ENCODE data around the gene GNG4.
"Not testable (repeated sequence)": the region's sequence is repeated elsewhere in the genome, so short reads cannot be mapped to it uniquely, and the experiment has no call there.

The GNG4 gene

DNA sequence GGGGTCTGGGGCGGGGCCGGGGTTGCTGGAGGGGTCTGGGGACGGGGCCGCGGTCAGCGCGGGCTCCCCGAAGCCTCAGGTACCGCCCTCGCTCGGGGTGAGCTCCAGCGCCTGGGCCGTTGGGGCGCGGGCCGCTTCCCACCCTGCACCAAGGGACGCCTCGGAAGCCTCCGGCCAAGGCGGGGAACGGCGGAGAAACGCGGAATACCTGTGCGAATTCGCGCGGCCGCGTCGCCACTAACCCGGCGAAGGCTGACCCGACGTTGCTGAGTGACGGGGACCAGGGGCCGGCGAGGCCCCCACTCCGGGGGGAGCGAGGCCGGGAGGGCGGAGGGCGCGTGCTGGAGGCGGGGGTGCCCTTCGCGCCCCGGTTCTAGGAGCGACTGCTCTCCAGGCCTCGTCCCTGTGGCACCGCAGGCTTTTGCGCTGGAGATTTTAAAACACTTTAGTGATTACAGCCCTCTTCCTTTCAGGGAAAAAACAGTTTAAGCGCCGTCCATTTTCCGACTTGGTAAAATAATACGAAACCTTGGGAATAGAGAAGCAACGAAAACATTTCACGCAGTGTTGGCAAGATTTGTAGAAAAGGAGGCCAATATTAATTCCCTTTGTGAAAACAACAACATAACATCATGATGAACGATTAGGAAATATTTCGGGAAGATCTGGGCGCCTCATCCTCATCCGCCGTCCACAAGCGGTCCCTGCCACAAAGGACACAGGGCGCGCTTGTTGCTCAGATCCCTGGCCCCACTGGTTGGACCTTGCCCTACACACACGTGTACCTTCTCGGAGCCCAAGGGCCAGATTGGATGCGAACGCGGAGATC is 971 bp upstream of the GNG4 start:
- DNase-seq (ENCODE audit: low spot score) = no peak
- FAIRE-seq = no peak

DNA sequence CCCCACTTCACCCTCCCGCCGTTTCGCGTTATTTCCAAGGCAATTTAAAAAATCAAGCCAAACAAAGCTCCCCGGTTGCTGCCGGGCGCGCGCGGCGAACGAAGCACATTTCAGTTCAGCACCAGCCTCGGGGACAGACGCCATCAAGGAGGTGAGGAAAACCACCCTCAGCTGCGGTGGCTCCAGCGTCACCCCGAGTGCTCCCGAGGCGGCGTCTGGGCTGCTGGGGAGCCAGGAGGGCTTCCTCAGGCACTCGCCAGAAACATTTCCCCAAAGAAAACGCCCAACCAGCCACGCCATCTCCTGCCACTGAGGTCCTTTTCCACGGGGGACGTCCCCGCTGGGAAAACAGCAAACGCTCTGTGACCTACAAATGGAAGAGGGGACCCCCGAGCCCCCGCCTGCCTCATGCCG is 623 bp downstream of the GNG4 start:
- DNase-seq (ENCODE audit: low spot score) (no peak), FAIRE-seq (no peak)

DNA sequence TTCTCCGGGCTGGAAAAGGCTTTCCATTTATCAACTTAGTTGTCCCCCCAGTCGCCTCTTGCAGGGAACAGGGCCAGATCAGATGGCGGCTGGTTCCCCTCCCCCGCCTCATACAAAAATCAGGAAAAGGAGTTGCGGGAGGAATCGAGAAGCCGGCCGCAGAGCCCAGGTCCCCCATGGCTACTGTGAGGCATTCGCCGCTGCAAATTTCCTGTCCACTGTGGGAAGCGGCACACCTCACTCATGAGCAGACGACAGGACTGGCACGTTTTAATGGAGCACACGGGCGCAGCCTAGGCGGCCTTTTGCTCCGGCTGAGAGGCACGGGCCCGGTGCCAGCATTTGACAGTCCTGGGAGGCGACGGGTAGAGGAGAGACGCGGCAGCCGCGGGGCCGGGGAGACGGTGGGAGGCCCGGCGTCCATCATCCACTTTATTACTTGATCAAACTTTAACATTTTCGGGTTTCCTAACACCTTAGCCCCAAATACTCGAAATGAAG is 1.1 kb downstream of the GNG4 start:
- no peak for FAIRE-seq
- DNase-seq (ENCODE audit: low spot score) = no peak

DNA sequence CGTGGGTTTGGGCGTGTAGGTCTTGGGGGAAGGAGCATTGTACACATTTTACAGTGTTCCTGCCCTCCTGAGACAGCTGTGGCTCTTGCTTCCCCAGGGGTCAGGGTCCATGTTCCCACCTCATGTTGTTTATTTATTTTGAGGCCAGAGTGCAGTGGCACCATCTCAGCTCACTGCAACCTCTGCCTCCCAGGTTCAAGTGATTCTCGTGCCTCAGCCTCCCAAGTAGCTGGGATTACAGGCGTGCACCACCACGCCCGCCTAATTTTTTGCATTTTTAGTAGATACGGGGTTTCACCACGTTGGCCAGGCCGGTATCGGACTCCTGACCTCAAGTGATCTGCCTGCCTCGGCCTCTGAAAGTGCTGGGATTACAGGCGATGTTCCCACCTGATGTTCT is 2.0 kb downstream of the GNG4 start:
- FAIRE-seq; DNase-seq (ENCODE audit: low spot score): not testable (repeated sequence)

DNA sequence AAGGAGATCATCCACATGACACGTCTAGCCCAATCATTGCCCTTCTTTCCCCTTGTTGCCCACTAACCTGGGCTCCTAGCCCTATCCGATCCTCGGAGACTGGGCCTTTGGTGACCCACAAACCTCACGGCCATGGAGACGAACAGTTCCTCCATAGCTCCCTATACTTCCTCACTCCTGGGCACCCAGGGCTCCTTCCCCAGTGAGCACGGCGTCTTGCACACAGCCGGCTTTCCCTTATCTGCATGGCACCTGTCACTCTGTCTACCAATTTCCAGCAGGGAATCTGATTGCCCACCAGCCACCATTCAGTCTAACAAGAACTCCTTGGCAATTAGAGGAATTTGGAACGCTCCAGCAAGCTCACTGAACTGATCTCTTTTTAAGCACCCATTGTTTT is 3.1 kb downstream of the GNG4 start:
- FAIRE-seq (no peak), DNase-seq (ENCODE audit: low spot score) (no peak)

DNA sequence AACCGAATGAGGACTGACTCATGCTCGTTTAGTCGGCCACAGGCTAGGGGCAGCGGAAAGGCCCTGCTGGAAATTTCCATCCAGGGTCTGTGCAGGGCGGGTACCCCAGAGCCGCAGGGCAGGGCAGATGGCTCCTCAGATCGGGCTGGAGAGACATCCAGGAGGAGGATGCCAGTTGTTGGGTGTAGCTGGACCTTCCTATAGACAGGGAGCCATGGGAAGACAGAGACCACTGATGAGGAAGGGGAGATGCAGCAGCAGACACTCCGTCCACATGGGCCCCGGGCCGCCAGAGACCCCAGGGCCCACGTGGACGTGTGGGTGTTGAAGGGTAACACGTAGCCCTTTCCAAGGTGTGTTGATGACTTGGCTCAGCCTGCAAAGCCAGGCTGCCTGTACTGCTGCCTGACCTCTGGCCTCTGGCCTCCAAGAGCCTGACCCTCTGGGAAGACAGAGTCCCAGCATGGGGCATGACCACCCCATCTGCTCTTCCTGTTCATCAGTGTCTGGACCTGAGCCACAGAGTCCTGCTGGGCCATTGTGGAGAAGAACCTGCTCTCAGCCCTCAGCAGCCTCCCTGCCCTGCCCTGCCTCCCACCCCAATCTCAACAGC is 4.8 kb downstream of the GNG4 start:
- FAIRE-seq (no peak), DNase-seq (ENCODE audit: low spot score) (no peak)

DNA sequence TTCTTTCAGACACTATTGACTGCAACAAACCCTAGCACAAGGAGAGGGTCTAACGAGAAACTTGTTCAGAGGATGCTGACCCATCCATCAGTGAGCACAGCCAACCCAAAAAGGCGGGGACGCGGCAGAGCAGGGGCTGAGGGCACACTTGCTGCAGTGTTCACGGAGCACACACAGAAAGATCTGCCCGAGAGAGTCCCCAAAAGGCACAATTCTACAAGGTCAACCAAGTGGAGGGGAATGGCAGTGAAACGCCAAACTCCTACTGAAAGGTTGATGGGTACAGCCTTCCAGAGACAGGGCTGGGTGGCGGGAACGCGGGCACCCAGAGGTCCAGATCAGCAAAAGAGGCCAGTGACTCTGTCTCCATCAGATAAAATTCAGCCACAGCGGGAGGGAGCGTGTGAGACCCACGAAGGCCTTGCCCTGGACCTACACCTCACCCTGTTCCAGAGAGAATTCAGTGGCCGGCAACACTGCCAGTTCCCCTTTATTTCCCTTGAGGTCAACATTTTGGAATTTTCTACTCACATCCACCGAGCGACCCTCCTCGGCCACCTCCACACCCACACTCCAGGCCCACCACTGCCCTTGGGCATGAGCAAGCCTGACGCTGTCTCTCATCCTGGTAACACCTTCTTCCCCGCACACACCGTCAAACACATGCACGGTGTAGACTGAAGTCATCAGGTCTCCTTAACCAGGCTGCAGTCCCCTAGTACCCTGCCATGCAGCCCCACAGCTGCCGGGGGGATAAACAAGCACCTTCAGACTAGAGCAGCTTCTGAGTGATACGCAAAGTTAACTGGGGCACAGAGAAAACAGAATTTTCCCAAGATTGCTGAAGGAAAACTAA is 5.5 kb downstream of the GNG4 start:
- FAIRE-seq (no peak), DNase-seq (ENCODE audit: low spot score) (no peak)

DNA sequence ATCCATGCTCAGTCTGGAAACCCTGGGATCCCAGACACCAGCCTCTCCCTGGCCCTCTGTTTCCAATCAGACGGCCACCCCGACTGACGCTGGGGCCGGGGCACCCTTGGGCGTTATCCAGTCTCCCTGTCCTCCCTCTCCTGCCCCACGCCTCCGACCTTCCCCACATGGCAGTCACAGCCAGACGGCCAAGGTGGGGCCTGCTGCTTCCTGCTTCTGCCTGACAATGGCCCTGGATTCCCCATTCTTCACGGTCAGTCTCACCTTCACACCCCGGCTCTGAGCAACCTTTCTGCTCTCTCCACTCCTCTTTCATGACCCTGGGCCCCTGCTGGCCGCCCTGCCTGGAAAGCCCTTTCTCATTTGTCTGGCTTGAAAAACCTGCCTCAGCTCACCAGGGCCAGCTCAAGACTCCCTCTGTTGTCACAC is 6.6 kb downstream of the GNG4 start:
- DNase-seq (ENCODE audit: low spot score) (no peak), FAIRE-seq (no peak)

DNA sequence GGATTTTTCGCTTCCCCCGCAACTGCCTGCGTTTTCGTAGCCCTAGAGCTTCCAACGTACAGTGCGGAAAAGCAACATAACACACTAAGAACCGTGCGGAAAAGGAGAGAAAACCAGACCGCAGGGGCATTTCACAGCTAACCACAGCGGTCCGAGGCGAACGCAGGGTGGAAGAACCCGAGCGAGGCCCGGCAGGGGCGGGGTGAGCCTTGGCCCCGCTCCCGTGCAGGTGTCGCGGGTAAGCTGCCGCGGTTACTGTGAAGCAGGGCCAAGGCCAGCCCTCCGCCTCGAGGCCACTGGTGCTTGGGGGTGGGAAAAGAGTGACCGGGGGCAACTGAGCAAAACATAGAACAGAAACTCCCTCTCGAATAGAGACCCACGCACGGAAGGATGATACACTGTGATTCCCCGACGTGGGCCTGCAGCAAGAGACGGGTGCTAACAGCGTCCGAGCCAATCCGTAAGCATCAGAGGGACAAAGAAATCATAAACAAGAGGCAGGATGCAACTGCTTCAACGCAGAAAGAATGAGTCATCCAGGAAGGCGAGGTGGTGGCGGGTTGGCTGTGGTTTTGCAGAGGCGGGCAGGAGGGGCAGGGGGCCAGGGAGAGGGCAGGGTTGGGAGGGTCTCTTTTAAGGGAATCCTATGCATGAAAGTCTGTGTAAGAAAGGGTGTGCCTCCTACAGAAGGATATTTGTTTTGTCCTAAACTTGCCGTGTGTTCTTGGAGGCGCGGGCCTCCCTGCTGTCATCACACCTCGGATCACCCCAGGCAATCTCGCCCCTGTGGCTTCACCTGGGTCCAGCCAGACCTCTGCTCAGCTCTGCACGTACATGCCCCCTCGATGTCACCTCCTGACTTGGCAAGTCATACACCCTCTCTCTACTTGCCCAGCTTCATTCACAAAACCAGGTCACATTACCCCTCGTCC is 7.3 kb downstream of the GNG4 start:
- no peak for FAIRE-seq
- no peak for DNase-seq (ENCODE audit: low spot score)

DNA sequence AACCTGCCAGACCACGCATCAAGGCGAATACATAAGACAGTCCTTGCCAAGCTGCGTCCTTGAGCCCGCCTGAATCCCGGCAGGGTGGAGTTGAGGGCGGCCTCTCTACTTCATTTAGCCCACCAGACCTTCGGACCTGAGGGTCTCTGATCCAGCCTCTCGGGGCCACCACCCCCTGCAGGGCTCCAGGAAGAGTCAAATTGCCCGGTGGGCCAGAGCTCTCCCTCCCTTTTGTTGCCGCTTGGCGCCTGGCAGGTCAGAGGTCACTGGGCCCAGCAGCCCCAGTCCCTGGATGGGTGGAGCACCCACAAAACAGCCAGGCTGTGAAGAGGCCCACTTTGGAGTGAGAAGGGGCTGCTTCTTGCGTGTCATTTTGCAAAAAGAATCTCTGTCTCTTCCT is 9.0 kb downstream of the GNG4 start:
- DNase-seq (ENCODE audit: low spot score) = no peak
- no peak for FAIRE-seq

DNA sequence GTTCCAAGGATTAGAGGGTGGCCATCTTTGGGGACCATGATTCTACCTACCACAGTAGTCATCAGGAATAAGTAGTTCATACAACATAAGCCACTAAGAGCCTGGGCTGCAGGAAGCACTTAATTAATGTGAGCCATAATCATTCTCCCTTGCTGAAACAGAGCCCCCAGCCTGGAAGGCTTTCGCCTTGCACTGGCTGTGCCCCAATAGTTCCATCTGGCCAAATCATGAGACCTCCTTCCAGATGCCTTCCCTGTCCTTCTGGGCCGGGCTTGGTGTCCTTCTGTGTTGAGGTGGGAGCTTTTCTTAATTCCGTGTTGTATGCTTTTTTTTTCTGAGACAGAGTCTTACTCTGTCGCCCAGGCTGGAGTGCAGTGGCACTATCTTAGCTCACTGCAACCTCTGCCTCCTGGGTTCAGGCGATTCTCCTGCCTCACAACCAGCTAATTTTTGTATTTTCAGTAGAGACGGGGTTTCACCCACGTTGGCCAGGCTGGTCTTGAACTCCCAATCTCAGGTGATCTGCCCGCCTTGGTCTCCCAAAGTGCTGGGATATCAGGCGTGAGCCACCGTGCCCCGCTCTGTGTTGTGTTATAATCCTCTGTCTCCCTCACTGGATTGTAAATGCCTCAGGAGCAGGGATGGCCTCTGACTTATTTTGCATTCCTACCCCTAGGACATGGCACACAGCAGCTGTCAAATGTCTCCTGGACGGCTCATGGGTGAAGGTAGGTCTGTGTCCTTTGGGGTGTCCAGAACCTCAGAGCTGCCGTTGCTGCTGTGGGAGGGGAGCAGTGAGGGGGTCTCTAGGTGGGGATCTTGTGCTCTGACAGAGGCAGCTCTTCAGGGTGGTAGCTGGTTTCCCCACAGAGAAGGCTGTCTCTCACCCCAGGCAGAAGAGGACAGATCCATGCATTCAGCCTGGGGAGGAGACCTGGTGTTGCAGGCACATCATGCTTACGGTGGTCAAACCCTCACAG is 10.1 kb downstream of the GNG4 start:
- DNase-seq (ENCODE audit: low spot score) (no peak), FAIRE-seq (no peak)

DNA sequence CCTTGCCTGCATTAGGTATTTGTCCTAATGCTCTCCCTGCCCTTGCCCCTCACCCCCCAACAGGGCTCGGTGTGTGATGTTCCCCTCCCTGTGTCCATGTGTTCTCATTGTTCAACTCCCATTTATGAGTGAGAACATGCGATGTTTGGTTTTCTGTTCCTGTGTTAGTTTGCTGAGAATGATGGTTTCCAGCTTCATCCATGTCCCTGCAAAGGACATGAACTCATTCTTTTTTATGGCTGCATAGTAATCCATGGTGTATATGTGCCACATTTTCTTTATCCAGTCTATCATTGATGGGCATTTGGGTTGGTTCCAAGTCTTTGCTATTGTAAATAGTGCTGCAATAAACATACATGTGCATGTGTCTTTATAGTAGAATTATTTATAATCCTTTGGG is 11.0 kb downstream of the GNG4 start:
- DNase-seq (ENCODE audit: low spot score); FAIRE-seq: not testable (repeated sequence)

DNA sequence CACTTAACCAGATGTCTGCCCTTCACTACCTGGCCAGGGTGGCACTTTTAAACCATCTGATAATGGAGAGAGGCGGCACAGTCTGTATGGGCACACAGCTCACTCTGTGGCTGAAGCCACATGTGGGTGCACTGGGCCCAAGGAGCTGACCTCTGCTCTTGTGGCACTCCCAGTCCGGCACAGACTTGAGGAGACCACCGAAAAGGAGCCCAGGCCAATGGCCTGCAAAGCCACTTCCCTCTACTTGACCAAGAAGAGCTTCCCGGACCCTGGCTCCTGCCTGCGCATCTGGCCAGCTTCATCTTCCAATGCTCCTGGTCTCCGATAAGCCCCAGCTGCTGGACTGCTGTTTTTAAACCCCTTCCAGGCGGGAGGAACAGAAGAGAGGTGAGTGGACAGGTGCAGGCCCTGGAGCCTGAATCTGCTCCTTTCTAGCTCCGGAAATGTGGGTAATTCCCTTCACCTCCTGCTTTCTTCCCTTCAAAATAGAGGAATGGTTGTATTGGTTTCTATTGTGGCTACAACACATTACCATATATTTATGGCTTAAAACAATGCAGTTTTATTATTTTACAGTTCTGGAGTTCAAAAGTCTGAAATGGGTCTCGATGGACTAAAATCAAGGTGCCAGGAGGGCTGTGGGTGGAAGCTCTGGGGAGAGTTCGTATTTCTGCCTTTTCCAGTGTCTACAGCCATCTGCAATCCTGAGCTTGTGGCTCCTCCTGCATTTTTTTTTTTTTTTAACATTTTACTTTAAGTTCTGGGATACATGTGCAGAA is 11.6 kb downstream of the GNG4 start:
- DNase-seq (ENCODE audit: low spot score) (no peak), FAIRE-seq (no peak)

DNA sequence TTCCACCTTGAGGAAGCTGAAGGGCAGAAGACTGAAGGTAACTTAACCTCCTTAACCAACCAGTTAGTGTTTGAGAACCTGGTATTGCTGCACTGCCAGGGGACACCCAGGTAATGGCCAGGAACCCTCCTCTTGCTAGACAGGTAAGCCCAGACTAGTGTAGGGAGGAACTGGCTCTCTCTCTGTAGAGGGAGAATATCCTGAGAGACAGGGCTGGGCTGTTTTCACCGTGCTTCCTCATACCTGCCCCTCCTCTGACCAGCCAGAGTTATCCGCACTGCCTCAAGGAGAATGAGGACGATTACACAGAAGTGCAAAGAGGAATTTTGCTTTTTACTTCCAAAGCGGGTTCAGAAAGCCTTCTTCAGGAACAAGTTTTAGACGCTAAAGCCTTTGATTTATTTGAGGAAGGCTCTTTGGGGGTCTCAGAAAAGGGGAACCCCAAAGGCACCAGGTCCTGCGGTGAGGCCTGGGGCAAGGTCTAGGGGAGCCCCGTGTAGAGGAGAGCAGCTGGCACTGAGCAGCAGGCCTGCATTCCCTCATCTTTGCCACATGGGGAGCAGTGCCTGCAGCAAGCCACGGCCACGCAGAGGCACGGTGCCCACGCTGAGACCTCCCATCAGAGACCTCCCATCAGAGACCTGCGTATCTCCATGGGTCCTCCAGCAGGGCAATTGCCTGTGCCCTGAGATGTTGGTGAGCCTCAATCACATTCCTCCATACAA is 13.5 kb downstream of the GNG4 start:
- FAIRE-seq = no peak

DNA sequence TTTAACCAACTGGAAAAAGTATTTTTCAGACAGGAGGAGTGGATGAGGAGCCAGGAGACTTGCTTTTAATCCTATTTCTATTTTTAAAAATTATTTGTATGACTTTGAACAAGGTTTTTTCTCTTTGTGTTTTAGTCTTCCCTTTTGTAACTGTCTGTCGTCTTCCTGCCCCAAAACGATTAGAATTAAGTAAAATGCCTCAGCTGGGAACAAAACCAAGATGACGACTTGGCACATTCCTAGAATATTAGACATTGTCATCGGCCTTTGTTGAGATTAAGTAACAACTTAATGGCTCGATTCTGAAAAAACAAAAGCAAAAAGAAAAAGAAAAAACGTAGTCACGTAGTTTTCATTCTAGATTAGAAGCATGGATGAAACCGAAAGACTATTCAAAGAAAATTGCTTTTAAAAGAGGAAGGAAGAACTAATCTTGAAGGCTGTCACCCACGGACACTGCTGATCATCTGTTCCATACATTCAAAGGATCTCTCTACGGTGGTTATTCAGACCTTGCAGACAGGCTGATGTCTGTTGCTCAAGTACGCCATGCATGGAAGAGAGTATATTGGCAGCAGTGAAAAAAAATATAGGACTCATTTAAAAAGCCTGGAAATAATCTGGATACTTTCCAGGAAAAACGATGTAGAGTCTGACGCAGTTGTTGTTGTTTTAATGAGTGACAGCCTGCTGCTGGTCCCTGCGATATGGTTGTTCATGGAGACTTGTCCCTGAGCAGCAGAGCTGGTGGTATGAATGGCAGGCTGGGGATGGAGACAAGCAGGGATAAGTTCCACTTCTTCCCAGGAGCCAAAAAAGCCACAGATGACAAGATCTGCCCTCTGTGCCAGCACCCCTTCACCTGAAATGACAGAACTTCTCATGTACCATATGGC is 16.8 kb downstream of the GNG4 start:
- FAIRE-seq = peak; percentile 90
- DNase-seq (ENCODE audit: low spot score) = peak; percentile 53

More for the DNA sequence above, 13.5 kb downstream of the GNG4 start:
- DNase-seq (ENCODE audit: low spot score) = no peak

DNA sequence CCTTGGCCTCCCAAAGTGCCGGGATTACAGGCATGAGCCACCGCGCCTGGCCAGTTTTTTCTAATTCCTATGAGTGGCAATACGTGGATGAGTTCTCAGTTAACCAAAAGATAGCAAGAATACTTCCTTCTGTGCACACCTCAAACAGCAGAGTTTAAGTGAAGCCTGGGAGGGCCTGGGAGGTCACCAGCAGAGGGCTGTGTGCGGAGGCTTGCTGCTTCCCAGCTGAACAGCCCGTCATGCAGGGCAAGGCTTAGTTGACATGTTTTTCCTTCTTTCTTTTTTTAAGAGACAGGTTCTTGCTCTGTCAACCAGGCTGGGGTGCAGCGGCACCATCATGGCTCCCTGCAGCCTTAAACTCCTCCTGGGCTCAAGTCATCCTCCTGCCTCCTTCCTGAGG is 17.8 kb downstream of the GNG4 start:
- no peak for DNase-seq (ENCODE audit: low spot score)
- no peak for FAIRE-seq
